ENCODE data around the gene TIMM10B. TPM values are rescaled to one million over a fixed set of nuclear protein-coding genes. Genes with fewer than 3 reads are reported as not detected.
A peak's percentile ranks its signal among the peaks of the same experiment; 100 is the strongest.
"Not testable (repeated sequence)": the region's sequence is repeated elsewhere in the genome, so short reads cannot be mapped to it uniquely, and the experiment has no call there.

TIMM10B gene
- total RNA-seq, 1 experiment from 2014 or later, result 58.1 TPM

GRCh38 chr11:6505577-6506240 lies 24.4 kb downstream of the TIMM10B start:
- DNase-seq (ENCODE audit: low spot score), result peak; percentile 77

GRCh38 chr11:6516865-6517264 lies 35.6 kb downstream of the TIMM10B start:
- DNase-seq (ENCODE audit: low spot score), result no peak

GRCh38 chr11:6520265-6520664 lies 39.0 kb downstream of the TIMM10B start:
- DNase-seq (ENCODE audit: low spot score), result no peak

GRCh38 chr11:6521946-6522345 lies 40.6 kb downstream of the TIMM10B start:
- not testable (repeated sequence) for DNase-seq (ENCODE audit: low spot score)

- peak; percentile 65 for DNase-seq (ENCODE audit: low spot score)
These were observed 42.0 kb downstream of the TIMM10B start for GRCh38 chr11:6523253-6523652.

- no peak for DNase-seq (ENCODE audit: low spot score)
These were observed 45.3 kb downstream of the TIMM10B start for GRCh38 chr11:6526411-6527135.

- DNase-seq (ENCODE audit: low spot score), result no peak
These were observed 48.0 kb downstream of the TIMM10B start for GRCh38 chr11:6529266-6529665.

- DNase-seq (ENCODE audit: low spot score), result no peak
These were observed 49.5 kb downstream of the TIMM10B start for GRCh38 chr11:6530848-6531247.

GRCh38 chr11:6531267-6531752 lies 50.0 kb downstream of the TIMM10B start:
- peak; percentile 50 for DNase-seq (ENCODE audit: low spot score)

Other genes with a start within 250 kb of the TIMM10B start
- gene FHIP1B, start 246.9 kb upstream of the TIMM10B start, total RNA-seq (2014; rRNA removed; shearing (Covaris generic)), result 9.6 and 13.1 TPM in 2 replicates
- gene CNGA4, start 242.4 kb upstream of the TIMM10B start, total RNA-seq (2014; rRNA removed; shearing (Covaris generic)), result 0.17 TPM in 1 of 2 replicates, not detected in the other
- not detected in 2 replicates for gene CCKBR, start 221.7 kb upstream of the TIMM10B start, total RNA-seq (2014; rRNA removed; shearing (Covaris generic))
- not detected in 2 replicates for gene CAVIN3, start 161.0 kb upstream of the TIMM10B start, total RNA-seq (2014; rRNA removed; shearing (Covaris generic))
- 140 and 147 TPM in 2 replicates for gene SMPD1, start 91.0 kb upstream of the TIMM10B start, total RNA-seq (2014; rRNA removed; shearing (Covaris generic))
- gene APBB1, start 62.4 kb upstream of the TIMM10B start, total RNA-seq (2014; rRNA removed; shearing (Covaris generic)), result 58.4 and 63.3 TPM in 2 replicates
- gene HPX, start 40.5 kb upstream of the TIMM10B start, total RNA-seq (2014; rRNA removed; shearing (Covaris generic)), result 0.14 and 0.74 TPM in 2 replicates
- 27.3 and 32.8 TPM in 2 replicates for gene TRIM3, start 7.6 kb upstream of the TIMM10B start, total RNA-seq (2014; rRNA removed; shearing (Covaris generic))
- gene ARFIP2, start 170 bp upstream of the TIMM10B start, total RNA-seq (2014; rRNA removed; shearing (Covaris generic)), result 68.6 and 68.7 TPM in 2 replicates
- gene DNHD1, start 15.8 kb downstream of the TIMM10B start, total RNA-seq (2014; rRNA removed; shearing (Covaris generic)), result 1.9 and 3.0 TPM in 2 replicates
- 14.0 and 35.3 TPM in 2 replicates for gene RRP8, start 122.1 kb downstream of the TIMM10B start, total RNA-seq (2014; rRNA removed; shearing (Covaris generic))
- 210 and 231 TPM in 2 replicates for gene ILK, start 122.3 kb downstream of the TIMM10B start, total RNA-seq (2014; rRNA removed; shearing (Covaris generic))
- 53.6 and 67.5 TPM in 2 replicates for gene TAF10, start 130.7 kb downstream of the TIMM10B start, total RNA-seq (2014; rRNA removed; shearing (Covaris generic))
- gene TPP1, start 137.9 kb downstream of the TIMM10B start, total RNA-seq (2014; rRNA removed; shearing (Covaris generic)), result 31.7 and 34.9 TPM in 2 replicates
- 2.3 and 3.8 TPM in 2 replicates for gene DCHS1, start 174.3 kb downstream of the TIMM10B start, total RNA-seq (2014; rRNA removed; shearing (Covaris generic))
- gene MRPL17, start 201.8 kb downstream of the TIMM10B start, total RNA-seq (2014; rRNA removed; shearing (Covaris generic)), result 121 and 417 TPM in 2 replicates